HPDE6-E6E7 (cell line): ENCODE measurements around the gene TUBA8.
"Not testable (repeated sequence)": the region's sequence is repeated elsewhere in the genome, so short reads cannot be mapped to it uniquely, and the experiment has no call there.

Experiments
- DNase-seq: peaks from one replicate; pipeline ENCODE4 v3.0.0; 2011; ENCODE audit warnings: missing footprints; ENCODE audit errors: extremely low spot score

Gene TUBA8

DNA sequence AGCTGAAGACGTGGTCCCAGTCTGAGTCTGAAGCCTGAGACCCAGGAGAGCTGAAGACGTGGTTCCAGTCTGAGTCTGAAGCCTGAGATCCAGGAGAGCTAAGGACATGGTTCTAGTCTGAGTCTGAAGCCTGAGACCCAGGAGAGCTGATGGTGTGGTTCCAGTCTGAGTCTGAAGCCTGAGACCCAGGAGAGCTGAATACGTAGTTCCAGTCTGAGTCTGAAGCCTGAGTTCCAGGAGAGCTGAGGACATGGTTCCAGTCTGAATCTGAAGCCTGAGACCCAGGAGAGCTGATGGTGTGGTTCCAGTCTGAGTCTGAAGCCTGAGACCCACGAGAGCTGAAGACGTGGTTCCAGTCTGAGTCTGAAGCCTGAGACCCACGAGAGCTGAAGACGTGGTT, 4.6 kb upstream of the TUBA8 start:
- DNase-seq = not testable (repeated sequence)

DNA sequence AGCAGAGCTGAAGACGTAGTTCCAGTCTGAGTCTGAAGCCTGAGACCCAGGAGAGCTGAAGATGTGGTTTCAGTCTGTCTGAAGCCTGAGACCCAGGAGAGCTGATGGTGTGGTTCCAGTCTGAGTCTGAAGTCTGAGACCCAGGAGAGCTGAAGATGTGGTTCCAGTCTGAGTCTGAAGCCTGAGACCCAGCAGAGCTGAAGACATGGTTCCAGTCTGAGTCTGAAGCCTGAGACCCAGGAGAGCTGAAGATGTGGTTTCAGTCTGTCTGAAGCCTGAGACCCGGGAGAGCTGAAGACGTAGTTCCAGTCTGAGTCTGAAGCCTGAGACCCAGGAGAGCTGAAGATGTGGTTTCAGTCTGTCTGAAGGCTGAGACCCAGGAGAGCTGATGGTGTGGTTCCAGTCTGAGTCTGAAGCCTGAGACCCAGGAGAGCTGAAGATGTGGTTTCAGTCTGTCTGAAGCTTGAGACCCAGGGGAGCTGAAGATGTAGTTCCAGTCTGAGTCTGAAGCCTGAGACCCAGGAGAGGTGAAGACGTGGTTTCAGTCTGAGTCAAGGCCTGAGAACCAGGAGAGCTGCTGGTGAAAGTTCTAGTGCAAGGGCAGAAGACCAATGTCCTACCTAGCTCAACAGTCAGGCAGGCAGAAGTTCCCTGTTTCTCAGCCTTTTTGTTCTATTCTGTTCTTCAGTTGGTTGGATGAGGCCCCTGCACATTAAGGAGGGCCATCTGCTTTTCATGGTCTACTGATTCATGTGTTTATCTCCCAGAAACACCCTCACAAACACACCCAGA, 3.9 kb upstream of the TUBA8 start:
- not testable (repeated sequence) for DNase-seq

GRCh38 chr22:18108187-18108586, 2.4 kb upstream of the TUBA8 start:
- DNase-seq = no peak

GRCh38 chr22:18109410-18110193, 1.0 kb upstream of the TUBA8 start:
- no peak for DNase-seq

DNA sequence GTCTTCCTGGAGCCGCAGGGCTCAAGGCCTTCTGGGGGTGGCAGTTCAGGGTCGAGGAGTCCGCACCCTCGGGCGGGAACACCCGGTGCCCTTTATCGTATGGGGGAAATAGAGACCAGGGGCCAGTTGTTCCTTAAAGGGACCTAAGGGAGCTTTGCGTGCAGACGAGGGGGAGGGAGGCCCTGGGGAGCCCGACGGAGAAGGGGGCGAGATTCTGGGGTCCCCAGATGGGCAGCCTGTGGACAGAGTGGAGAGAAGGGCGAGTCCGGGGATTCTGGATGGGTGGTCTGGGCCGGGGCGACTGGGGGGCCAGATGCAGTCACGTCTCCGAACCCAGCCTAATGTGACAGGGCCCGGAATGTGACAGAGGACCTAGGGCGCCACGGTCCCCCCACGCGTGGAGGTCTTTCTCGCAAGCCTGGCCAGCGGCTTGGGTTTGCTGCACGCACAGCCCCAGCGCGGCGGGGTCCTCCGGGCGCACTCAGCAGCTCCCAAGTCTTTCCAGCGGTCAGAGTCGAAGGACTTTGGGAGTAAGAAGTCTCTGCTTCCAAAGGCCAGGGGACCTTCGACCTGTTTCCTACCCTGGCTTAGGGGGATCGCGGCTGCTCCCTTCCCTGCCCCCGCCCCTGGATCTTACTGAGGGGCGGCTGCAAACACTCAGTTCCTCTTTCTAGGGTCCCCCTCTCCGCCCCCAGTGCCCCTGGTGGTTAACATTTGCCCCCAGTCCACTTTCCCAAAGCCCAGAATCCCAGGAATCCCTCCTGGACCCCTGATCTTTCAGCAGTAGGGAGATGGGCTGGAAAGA, 547 bp downstream of the TUBA8 start:
- no peak for DNase-seq

GRCh38 chr22:18111759-18112330, 1.2 kb downstream of the TUBA8 start:
- no peak for DNase-seq

DNA sequence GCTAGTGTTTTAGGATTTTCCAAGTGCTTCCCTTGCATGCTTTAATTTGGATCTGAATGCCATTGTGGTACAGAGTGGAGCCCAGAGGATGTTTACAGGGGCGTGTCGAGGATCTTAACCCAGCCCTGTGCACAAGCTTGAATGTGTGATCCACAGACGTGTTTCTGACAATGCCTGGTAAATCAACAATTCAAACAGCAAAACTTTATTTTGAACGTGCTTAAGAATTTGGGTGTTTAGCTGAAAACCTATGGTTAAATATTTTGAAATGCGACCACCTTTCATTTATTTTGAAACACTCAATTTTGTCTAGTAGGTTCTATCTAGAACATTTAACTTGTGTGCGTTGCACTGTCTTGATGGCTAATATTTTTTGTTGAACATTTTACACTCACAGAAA, 1.8 kb downstream of the TUBA8 start:
- no peak for DNase-seq

GRCh38 chr22:18113680-18114394, 3.2 kb downstream of the TUBA8 start:
- DNase-seq = no peak

DNA sequence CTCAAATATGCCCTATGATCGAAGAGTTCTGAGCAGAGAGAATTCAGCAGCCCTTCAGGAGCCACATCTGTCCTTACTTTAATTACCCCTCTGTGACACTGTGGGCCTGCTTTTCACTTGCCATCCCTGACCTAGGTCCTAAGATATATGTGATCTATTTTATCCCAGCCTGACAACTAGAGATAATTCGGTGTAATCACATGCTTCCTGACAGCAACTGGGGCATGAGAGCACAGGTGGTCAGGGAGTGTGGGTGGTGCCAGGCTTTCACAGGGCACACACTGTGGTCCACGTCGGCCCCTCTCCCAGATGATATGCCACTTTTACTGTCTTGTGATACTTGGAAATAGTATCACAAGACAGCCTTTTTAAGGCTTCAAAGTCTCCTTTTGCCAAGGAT, 3.9 kb downstream of the TUBA8 start:
- DNase-seq = no peak

DNA sequence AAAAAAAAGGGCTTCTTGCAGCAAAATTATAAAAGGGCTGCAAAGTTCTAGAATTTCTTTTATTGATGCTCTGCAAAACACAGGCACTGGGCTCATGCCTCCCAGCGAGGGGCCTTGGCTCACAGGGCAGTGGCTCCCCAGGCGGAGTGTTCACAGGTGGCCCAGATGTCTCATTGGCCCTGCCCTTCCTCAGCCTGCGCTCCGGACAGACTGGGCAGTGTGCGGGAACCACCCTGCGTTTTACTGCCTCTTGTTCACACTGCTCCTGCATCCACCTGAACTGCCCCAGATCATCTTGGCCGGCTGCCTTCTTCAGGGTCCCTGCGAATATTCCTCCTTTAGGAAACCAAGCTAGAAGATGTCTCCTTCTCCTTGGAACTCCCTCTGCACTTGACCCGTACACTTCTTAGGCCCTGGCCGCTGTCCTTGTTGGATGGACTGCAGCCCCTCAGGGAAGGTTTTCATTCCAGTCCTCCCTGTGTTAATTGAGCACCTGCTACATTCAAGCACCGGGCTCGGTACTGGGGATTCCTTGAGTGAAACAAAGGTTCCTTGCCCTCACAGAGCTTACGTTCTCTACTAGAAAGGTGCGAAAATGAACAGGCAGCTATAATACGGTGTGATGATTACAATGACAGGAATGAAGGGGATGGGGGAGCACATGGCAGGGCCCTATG, 4.5 kb downstream of the TUBA8 start:
- DNase-seq = no peak

DNA sequence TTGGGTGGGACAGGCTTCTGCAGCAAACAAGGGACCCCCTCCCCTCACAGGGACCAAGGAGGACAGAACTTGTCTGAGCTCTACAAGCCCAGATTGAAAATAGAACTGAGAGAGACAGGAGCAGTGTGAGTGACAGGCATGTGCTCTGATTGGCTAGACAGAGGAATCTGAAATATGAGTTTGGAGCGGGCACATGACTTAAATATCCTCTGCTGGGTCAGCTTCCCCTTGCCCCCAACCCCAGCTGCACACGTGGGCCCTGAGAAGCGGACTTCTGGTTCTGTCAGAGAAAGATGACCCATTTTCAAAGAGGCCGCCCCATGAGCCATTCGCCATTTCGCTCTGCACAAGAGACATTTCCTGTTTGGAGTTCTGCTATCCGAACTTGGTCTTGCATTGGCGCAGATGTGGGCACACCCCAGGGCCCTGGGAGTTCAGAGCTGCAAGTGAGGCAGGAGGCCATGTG, 5.3 kb downstream of the TUBA8 start:
- no peak for DNase-seq

DNA sequence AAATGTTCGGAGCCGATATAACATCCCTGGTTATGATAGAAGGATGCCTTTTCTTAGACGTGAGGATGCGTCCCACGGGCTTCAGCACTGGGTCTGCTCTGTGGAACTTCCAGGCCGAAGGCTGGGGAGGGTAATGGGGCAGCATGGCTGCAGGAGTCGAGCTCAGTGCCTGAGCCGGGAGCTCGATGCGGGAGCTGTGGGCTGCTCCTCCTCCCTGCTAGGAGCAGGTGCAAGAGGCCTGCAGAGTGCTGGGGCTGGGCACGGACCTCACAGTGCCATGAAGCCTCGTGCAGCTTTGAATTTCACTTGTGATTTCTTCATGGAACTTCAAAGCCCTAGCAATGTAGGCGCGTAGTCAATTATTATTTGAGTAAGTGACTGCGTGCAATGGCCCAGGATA, 6.0 kb downstream of the TUBA8 start:
- no peak for DNase-seq

DNA sequence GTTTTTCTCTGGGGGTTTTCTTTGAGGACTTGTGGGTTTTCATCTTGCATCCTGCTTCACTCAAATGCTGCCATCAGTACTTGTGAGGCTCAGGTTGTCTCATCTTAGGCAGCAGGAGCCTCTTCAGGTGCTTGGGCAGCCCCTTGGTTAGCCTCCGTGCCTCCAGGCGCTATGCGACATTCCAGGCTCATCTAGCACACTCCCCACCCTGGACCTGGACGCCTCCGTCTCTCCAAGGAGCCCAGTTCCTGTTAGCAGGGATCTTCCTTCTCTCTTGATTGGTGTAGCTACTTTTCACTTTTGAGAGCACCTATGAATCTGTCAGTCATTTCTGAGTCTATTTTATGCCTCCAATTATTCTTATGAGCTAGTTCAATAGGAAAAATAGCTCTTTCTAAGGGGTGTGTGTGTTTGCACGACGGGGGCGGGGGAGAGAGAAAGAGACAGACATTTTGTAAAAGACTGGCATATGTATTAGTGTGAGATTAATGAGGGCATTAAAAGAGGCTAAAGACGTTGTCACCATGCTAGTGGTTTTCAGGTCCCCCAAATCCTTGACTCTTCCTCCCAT, 7.8 kb downstream of the TUBA8 start:
- DNase-seq = no peak

DNA sequence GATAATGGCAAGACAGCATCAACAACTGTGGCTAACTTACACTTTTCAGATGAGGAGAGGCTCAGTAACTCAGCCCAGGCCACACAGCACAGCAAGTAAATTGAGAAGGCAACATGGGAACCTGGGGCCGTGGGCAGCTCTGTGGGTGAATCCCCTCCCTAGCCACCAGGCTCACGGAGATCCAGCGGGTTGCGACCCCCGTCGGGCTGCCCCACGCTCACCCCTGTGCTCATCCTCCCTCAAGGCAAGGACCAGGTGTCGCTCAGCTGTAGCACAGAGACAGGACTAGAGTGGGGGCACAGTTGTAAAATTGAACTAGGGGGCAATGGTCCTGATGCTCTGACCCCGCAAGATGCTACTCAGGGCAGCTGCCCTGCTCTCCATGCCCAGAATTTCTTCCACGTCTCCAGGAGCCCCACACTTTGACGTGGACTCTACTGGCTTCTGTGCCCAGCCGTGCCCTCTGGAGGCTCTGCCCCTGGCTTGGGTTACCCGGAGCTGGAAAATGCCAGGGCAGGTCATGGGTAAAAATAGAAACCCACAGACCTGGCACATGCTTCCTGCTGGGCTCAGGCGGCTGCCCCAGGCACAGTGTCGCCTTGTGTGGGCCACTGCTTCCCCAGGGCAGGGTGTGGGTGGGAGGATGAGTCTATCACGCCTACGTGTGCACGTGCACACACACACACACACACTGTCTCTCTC, 9.0 kb downstream of the TUBA8 start:
- no peak for DNase-seq

GRCh38 chr22:18120857-18121256, 10.2 kb downstream of the TUBA8 start:
- no peak for DNase-seq

DNA sequence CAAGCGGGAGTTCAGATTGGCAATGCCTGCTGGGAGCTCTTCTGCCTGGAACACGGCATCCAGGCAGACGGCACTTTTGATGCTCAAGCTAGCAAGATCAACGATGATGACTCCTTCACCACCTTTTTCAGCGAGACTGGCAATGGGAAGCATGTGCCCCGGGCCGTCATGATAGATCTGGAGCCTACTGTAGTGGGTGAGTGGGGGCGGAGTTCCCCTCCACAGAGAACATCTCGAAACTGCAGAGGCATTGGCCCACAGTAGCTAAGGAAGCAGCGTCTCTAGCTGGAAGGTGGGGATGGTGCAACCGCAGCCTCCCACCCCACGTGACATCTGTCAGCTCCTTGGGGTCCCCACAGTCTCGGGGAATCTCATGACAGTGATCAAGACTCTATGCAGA, 10.9 kb downstream of the TUBA8 start:
- no peak for DNase-seq

GRCh38 chr22:18121954-18122554, 11.4 kb downstream of the TUBA8 start:
- DNase-seq = no peak

DNA sequence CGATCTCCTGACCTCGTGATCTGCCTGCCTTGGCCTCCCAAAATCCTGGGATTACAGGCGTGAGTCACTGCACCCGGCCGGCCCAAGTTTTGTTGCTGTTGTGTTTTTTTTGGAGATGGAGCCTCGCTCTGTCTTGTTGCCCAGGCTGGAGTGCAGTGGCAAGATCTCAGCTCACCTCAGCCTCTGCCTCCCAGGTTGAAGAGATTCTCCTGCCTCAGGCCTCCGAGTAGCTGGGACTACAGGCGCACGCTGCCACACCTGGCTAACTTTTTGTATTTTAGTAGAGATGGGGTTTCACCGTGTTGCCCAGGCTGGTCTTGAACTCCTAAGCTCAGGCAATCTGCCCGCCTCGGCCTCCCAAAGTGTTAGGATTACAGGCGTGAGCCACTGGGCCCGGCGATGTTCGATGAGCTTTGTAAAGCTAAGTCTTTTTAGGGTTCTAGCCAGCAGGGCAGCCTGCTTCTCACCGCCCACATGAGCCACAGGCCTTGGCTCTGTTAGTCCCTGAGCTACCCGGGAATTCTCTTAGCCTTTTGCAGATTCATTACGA, 12.9 kb downstream of the TUBA8 start:
- DNase-seq = not testable (repeated sequence)

GRCh38 chr22:18126606-18127005, 16.0 kb downstream of the TUBA8 start:
- DNase-seq = no peak
